Breast epithelium (tissue), 4 donors: ENCODE measurements around the gene DEFB118. TPM values are rescaled to one million over a fixed set of nuclear protein-coding genes. Genes with fewer than 3 reads are reported as not detected.

ENCODE experiments used
- DNase-seq, 2 donors: peaks; one replicate each; pipeline ENCODE4 v3.0.0-alpha.2; 2019; ENCODE audit warnings: low spot score in 2 of 2
- H3K27ac ChIP-seq, 2 donors: fragments of 200-600 bp; sonication (generic) in 1 of 2; one replicate each; pipeline ENCODE4 v1.5.1; 2016 to 2019; ENCODE audit warnings: mild to moderate bottlenecking in 1 of 2
- H3K27me3 ChIP-seq, 2 donors: fragments of 200-600 bp; sonication (generic) in 1 of 2; one replicate each; pipeline versions ENCODE4 v1.5.1 to v1.6.0; 2017 to 2019; ENCODE audit warnings: control low read depth in 1 of 2, mild to moderate bottlenecking in 1 of 2
- H3K36me3 ChIP-seq: fragments of 200-600 bp; one replicate; pipeline ENCODE4 v1.5.1; 2019
- H3K4me1 ChIP-seq, 2 donors: fragments of 200-600 bp; sonication (generic); one replicate each; pipeline ENCODE4 v1.5.1; 2016 to 2019; ENCODE audit warnings: control low read depth in 1 of 2
- H3K4me3 ChIP-seq, 3 donors: fragments of 200-600 bp; sonication (generic); 1 replicate in 2 of 3; 2 replicates in 1 of 3; pipeline ENCODE4 v1.5.1; 2016 to 2019; ENCODE audit warnings: mild to moderate bottlenecking in 3 of 3, moderate library complexity in 2 of 3
- H3K9me3 ChIP-seq, 2 donors: fragments of 200-600 bp; sonication (generic) in 1 of 2; one replicate each; pipeline ENCODE4 v1.5.1; 2016 to 2019; ENCODE audit warnings: control low read depth in 1 of 2
- CTCF ChIP-seq, 3 donors: fragments of 450-650 bp; IDR thresholded peaks; one replicate each; pipeline ENCODE4 v1.5.1; 2016 to 2017; ENCODE audit warnings: antibody characterized with exemption in 3 of 3, mild to moderate bottlenecking in 3 of 3, moderate library complexity in 3 of 3
- POLR2A ChIP-seq: fragments of 450-650 bp; IDR thresholded peaks from one replicate; pipeline ENCODE4 v1.6.1; 2016; ENCODE audit warnings: antibody characterized with exemption, mild to moderate bottlenecking, moderate library complexity
- POLR2AphosphoS5 ChIP-seq, 3 donors: sonication (generic); formaldehyde crosslinking; IDR thresholded peaks; one replicate each; pipeline ENCODE4 v1.6.1; 2017; ENCODE audit warnings: antibody characterized with exemption in 3 of 3
- intact Hi-C: fragments of 100-400 bp; cut with DNase I; formaldehyde crosslinking; loops from one replicate; pipeline ENCODE4 v1.15.1; 2023; ENCODE audit warnings: low total_unique reads
- total RNA-seq, 3 donors: library from RNA; depleted of rRNA; stranded (reverse); fragments of >200 nt; gene quantifications; one replicate each; pipeline ENCODE4 v1.1.0, GENCODE V29; 2016

Gene DEFB118
- total RNA-seq, 3 donors from 2014 or later, result not detected

GRCh38 chr20:31374346-31374745 lies 5.9 kb downstream of the DEFB118 start:
- DNase-seq, result no peak
- no peak overlapping the region for H3K4me3 ChIP-seq
- H3K4me1 ChIP-seq, result no peaks in the 10 kb centered on the region
- H3K27me3 ChIP-seq, result no peaks in the 10 kb centered on the region
- intact Hi-C loops, result no loop called here
- TF ChIP-seq POLR2AphosphoS5 (IDR thresholded peaks at IDR 0.05) (no peak), CTCF (IDR thresholded peaks at IDR 0.05) (no peak), POLR2A (no peak)
- H3K36me3 ChIP-seq, result no peaks in the 10 kb centered on the region
- H3K27ac ChIP-seq, result no peak overlapping the region
- peaks cover 2 to 11% of the 10 kb centered on the region in 2 donors for H3K9me3 ChIP-seq

DNA sequence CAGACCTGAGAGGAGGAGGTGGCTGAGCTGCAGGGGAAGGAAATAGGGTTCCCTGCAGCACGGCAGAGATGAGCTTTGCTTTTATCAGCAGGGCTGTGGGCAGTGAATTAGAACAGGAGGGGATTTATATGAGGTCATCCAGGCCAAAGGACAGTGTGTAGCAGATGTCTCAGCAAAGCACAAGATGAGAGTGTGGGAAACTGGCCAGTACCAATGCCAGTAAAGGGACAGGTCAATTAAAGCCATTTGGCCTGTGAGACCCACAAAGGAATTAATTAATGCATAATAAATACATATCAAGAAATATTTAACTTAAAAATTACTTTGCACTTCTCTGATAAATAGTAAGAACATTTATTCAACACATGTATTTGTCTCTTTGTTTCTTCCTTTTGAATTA lies 22.1 kb downstream of the DEFB118 start, which contains the start of gene DEFB119:
Gene DEFB119, minus strand, starts transcription at position 101 of the 400 bp plus-strand sequence. CDS start 107 bp downstream, outside the sequence.
- Histone ChIP-seq H3K4me1 (no peaks in the 10 kb centered on the region), H3K9me3 (no peaks in the 10 kb centered on the region), H3K4me3 (no peak within 1 kb of the TSS), H3K27ac (no peak within 1 kb of the TSS), H3K27me3 (peaks cover 0 to 5% of the 10 kb centered on the region in 2 donors), H3K36me3 (no peaks in the 10 kb centered on the region)
- DNase-seq, result no peak
- intact Hi-C loops, result no loop called here
- TF ChIP-seq CTCF (IDR thresholded peaks at IDR 0.05) (no peak), POLR2A (no peak), POLR2AphosphoS5 (IDR thresholded peaks at IDR 0.05) (no peak)

DNA sequence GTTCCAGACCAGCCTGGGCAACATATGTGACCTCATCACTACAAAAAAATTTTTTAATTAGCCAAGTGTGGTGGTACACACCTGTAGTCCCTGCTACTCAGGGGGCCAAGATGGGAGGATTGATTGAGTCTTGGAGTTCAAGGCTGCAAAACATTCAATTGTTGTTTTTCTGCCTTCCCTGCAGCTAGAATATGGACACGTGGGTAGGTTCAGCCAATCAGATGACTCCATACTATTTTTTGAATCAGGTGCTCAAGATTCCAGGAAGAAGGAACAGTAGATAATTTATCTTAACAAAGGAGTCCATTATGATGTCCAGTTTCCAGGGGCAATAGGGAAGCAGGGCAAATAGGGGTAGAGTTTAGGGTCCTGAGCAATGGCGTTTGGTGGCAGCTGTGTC lies 24.4 kb downstream of the DEFB118 start:
- Histone ChIP-seq H3K9me3 (no peaks in the 10 kb centered on the region), H3K4me3 (no peak overlapping the region), H3K4me1 (no peaks in the 10 kb centered on the region), H3K27ac (no peak overlapping the region), H3K27me3 (peaks cover 0 to 5% of the 10 kb centered on the region in 2 donors), H3K36me3 (no peaks in the 10 kb centered on the region)
- no peak for DNase-seq
- intact Hi-C loops, result no loop called here
- TF ChIP-seq POLR2A (no peak), CTCF (IDR thresholded peaks at IDR 0.05) (no peak), POLR2AphosphoS5 (IDR thresholded peaks at IDR 0.05) (no peak)

DNA sequence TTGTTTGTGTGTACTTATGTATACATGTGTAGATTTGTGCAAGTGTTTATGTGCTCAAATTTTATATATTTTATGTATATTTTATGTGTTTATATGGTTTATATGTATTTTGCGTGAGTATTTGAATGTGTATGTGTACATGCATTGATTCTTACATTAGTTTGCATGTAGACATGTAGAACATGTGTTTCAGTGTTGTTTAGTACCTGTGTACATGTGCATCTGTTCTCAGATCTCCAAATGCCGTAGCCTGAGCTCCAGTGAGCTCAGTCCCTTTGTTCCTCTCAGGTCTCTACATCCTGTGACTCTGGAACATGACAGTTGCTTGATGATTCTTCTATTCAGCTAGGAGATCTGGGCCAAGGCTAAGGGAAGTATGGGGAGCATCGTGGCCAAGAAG lies 26.5 kb downstream of the DEFB118 start:
- Histone ChIP-seq H3K27ac (no peak overlapping the region), H3K4me1 (no peaks in the 10 kb centered on the region), H3K4me3 (no peak overlapping the region), H3K27me3 (peaks cover 0 to 5% of the 10 kb centered on the region in 2 donors), H3K36me3 (no peaks in the 10 kb centered on the region), H3K9me3 (no peaks in the 10 kb centered on the region)
- TF ChIP-seq POLR2AphosphoS5 (IDR thresholded peaks at IDR 0.05), result no peak
- TF ChIP-seq POLR2A, result no peak
- no peak for TF ChIP-seq CTCF (IDR thresholded peaks at IDR 0.05)
- intact Hi-C loops, result no loop called here
- DNase-seq, result no peak

DNA sequence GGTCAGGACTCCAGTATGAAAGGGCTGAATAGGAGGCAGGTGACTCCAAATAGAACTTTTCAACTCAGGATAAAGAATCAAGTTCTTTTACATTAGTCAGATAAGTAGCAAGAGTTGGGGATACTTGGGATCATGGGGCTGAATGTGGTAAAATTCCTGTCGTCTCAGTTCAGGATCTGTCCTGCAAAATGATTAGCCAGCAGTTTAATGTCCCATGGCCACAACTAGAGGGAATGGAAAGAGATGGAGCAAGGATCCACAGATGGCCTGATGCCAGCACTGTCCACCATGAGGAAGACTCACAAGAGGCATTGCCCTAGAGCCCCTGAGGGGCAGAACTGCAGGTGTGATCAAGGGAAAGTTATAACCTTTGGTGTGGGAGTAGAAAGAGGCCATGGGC lies 35.5 kb downstream of the DEFB118 start:
- Histone ChIP-seq H3K27me3 (peaks cover 0 to 5% of the 10 kb centered on the region in 2 donors), H3K36me3 (no peaks in the 10 kb centered on the region), H3K4me1 (no peaks in the 10 kb centered on the region), H3K27ac (no peak overlapping the region), H3K4me3 (no peak overlapping the region), H3K9me3 (no peaks in the 10 kb centered on the region)
- no peak for DNase-seq
- intact Hi-C loops, result no loop called here
- TF ChIP-seq POLR2A (no peak), CTCF (IDR thresholded peaks at IDR 0.05) (no peak), POLR2AphosphoS5 (IDR thresholded peaks at IDR 0.05) (no peak)
